HG02885 (cell line): ENCODE measurements around the gene RAD51B.

Experiments
- ATAC-seq: cut with Tn5 transposase; IDR thresholded peaks from one replicate; pipeline ENCODE4 v1.9.1; 2021; ENCODE audit warnings: mild to moderate bottlenecking; ENCODE audit not compliant: unreplicated experiment, poor library complexity

RAD51B gene

GRCh38 chr14:67831113-67831512 lies 11.5 kb downstream of the RAD51B start:
- no peak for ATAC-seq

GRCh38 chr14:67833403-67833802 lies 13.8 kb downstream of the RAD51B start:
- no peak for ATAC-seq

- ATAC-seq, result no peak
Observed at GRCh38 chr14:67835596-67835995, 16.0 kb downstream of the RAD51B start.

- no peak for ATAC-seq
Observed at GRCh38 chr14:67837011-67837624, 17.5 kb downstream of the RAD51B start.

GRCh38 chr14:67846029-67846610 lies 26.5 kb downstream of the RAD51B start:
- no peak for ATAC-seq

GRCh38 chr14:67850066-67850830 lies 30.7 kb downstream of the RAD51B start:
- no peak for ATAC-seq

- ATAC-seq, result no peak
Observed at GRCh38 chr14:67851785-67852410, 32.3 kb downstream of the RAD51B start.

- no peak for ATAC-seq
Observed at GRCh38 chr14:67852926-67853604, 33.5 kb downstream of the RAD51B start.

GRCh38 chr14:67853715-67854114 lies 34.1 kb downstream of the RAD51B start:
- ATAC-seq, result no peak

- no peak for ATAC-seq
Observed at GRCh38 chr14:67856827-67857226, 37.2 kb downstream of the RAD51B start.

- ATAC-seq, result no peak
Observed at GRCh38 chr14:67857778-67858350, 38.3 kb downstream of the RAD51B start.

- ATAC-seq, result no peak
Observed at GRCh38 chr14:67859169-67859749, 39.7 kb downstream of the RAD51B start.

GRCh38 chr14:67863223-67863622 lies 43.6 kb downstream of the RAD51B start:
- ATAC-seq, result no peak

- ATAC-seq, result no peak
Observed at GRCh38 chr14:67875175-67876006, 55.8 kb downstream of the RAD51B start.

- ATAC-seq, result no peak
Observed at GRCh38 chr14:67879026-67879425, 59.4 kb downstream of the RAD51B start.

- ATAC-seq, result peak; percentile 81
Observed at GRCh38 chr14:67881225-67881624, 61.6 kb downstream of the RAD51B start.

- ATAC-seq, result no peak
Observed at GRCh38 chr14:67882986-67883555, 63.5 kb downstream of the RAD51B start.

- ATAC-seq, result no peak
Observed at GRCh38 chr14:67883717-67884116, 64.1 kb downstream of the RAD51B start.

- ATAC-seq, result no peak
Observed at GRCh38 chr14:67886191-67886590, 66.6 kb downstream of the RAD51B start.
